Esophagus muscularis mucosa (tissue), 4 donors: ENCODE results near the gene ELOF1. TPM values are rescaled to one million over a fixed set of nuclear protein-coding genes. Genes with fewer than 3 reads are reported as not detected.

Experiments used
- DNase-seq: peaks from one replicate; pipeline ENCODE4 v3.0.0-alpha.2; 2017; ENCODE audit errors: extremely low spot score
- H3K27ac ChIP-seq, 4 donors: fragments of 200-600 bp; sonication (generic); replicated peaks in 1 of 4; 1 replicate in 3 of 4; 2 replicates in 1 of 4; pipeline ENCODE4 v1.5.1; 2016 to 2019; ENCODE audit warnings: mild to moderate bottlenecking in 1 of 4
- H3K27me3 ChIP-seq, 4 donors: fragments of 200-600 bp; sonication (generic); one replicate each; pipeline versions ENCODE4 v1.5.1 to v1.6.0; 2016 to 2019
- H3K36me3 ChIP-seq, 4 donors: fragments of 200-600 bp; sonication (generic); one replicate each; pipeline ENCODE4 v1.5.1; 2016 to 2019
- H3K4me1 ChIP-seq, 4 donors: fragments of 200-600 bp; sonication (generic); one replicate each; pipeline ENCODE4 v1.5.1; 2016 to 2019
- H3K4me3 ChIP-seq, 4 donors: fragments of 200-600 bp; sonication (generic); 1 replicate in 2 of 4; 2 replicates in 2 of 4; pipeline ENCODE4 v1.5.1; 2016 to 2019; ENCODE audit warnings: mild to moderate bottlenecking in 4 of 4, moderate library complexity in 1 of 4
- H3K9me3 ChIP-seq, 4 donors: fragments of 200-600 bp; sonication (generic); 1 replicate in 3 of 4; 2 replicates in 1 of 4; pipeline ENCODE4 v1.5.1; 2016 to 2019
- EP300 ChIP-seq: sonication (generic); formaldehyde crosslinking; IDR thresholded peaks from one replicate; pipeline ENCODE4 v1.6.1; 2017; ENCODE audit warnings: antibody characterized with exemption
- POLR2A ChIP-seq: fragments of 450-650 bp; IDR thresholded peaks from one replicate; pipeline ENCODE4 v1.6.1; 2017; ENCODE audit warnings: antibody characterized with exemption, moderate library complexity, mild to moderate bottlenecking, low read depth
- POLR2AphosphoS5 ChIP-seq, 2 donors: sonication (generic); formaldehyde crosslinking; IDR thresholded peaks; one replicate each; pipeline ENCODE4 v1.6.1; 2017; ENCODE audit warnings: antibody characterized with exemption in 2 of 2
- WGBS: methylation state at CpG from one replicate; pipeline ENCODE4 v1.1.5; 2018; 5-methylcytosine and 5-hydroxymethylcytosine counted together
- intact Hi-C: fragments of 100-400 bp; cut with DNase I; formaldehyde crosslinking; loops from one replicate; pipeline ENCODE4 v1.15.1; 2023
- total RNA-seq, 4 donors: library from RNA; depleted of rRNA; stranded (reverse); fragments of >200 nt; gene quantifications; one replicate each; pipeline versions ENCODE4 v1.1.0 to v1.2.1, GENCODE V29; 2016
- TF ChIP-seq, protein P1 (sequence below), 3 experiments: fragments of 200-600 bp in 2 of 3; fragments of 450-650 bp in 1 of 3; sonication (generic) in 2 of 3; IDR thresholded peaks; one replicate each; pipeline ENCODE4 v1.5.1; 2017 to 2019; ENCODE audit warnings: antibody characterized with exemption in 3 of 3, mild to moderate bottlenecking in 2 of 3, moderate library complexity in 1 of 3

The ELOF1 gene
- total RNA-seq, 4 donors from 2014 or later: 27.0 to 39.1 (median 30.5) TPM

DNA sequence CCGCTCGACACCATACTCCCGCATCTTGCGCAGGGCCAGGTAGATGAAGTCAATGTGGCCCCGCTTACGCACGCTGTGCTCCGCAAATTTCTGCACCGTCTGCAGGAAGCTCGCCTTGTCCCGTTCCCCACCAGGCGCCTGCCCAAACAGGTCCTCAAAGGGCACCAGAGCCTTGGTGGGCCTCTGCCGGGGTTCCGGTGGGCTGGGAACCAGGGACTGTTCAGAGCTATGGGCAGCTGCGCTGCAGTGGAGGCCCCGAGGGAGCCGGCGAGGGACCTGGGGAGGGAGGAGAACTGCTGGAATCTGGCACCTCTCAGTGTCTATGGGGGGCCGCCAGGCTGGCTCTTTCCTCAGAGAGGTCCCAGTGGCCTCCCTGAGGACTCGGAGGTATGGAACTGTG, 45.1 kb downstream of the ELOF1 start:
- peaks cover 18 to 93% (median 83%) of the 10 kb centered on the region in 4 donors for H3K36me3 ChIP-seq
- WGBS: 85% methylated on average over 2 of the region's 20 CpGs
- TF ChIP-seq POLR2A (no peak), EP300 (no peak), POLR2AphosphoS5 (IDR thresholded peaks at IDR 0.05) (no peak)
- TF ChIP-seq, protein P1, sequence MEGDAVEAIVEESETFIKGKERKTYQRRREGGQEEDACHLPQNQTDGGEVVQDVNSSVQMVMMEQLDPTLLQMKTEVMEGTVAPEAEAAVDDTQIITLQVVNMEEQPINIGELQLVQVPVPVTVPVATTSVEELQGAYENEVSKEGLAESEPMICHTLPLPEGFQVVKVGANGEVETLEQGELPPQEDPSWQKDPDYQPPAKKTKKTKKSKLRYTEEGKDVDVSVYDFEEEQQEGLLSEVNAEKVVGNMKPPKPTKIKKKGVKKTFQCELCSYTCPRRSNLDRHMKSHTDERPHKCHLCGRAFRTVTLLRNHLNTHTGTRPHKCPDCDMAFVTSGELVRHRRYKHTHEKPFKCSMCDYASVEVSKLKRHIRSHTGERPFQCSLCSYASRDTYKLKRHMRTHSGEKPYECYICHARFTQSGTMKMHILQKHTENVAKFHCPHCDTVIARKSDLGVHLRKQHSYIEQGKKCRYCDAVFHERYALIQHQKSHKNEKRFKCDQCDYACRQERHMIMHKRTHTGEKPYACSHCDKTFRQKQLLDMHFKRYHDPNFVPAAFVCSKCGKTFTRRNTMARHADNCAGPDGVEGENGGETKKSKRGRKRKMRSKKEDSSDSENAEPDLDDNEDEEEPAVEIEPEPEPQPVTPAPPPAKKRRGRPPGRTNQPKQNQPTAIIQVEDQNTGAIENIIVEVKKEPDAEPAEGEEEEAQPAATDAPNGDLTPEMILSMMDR (IDR thresholded peaks at IDR 0.05): no peak

DNA sequence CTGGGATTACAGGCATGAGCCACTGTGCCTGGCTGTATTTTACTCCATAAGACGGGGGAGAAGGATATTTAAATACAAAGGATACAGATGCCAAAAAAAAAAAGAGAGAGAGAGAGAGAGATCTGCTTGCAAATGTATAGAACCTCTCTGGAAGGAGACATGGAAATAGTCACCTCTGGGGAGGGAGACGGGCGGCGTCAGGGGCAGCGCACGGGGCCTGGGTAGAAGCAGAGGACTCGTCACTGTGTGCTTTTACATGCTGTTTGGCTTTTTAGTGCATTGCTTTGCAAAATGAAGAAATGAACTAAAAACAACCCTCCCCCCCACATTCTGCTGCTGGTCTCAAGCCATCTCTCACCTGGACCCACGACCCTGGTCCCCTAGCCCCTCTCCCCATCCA, 48.6 kb downstream of the ELOF1 start:
- 94% methylated on average over 8 of the region's 8 CpGs for WGBS
- H3K27ac ChIP-seq: no peak overlapping the region
- H3K4me3 ChIP-seq: no peak overlapping the region
- no peaks in the 10 kb centered on the region for H3K9me3 ChIP-seq
- no peak for DNase-seq
- intact Hi-C loops: no loop called here
- H3K27me3 ChIP-seq: no peaks in the 10 kb centered on the region
- TF ChIP-seq EP300: no peak
- TF ChIP-seq, protein P1 (IDR thresholded peaks at IDR 0.05): no peak
- no peak for TF ChIP-seq POLR2AphosphoS5 (IDR thresholded peaks at IDR 0.05)
- TF ChIP-seq POLR2A: no peak
- peaks cover 18 to 63% (median 49%) of the 10 kb centered on the region in 4 donors for H3K36me3 ChIP-seq
- peaks cover 6 to 10% (median 9%) of the 10 kb centered on the region in 4 donors for H3K4me1 ChIP-seq

More for the DNA sequence above, 45.1 kb downstream of the ELOF1 start:
- Histone ChIP-seq H3K27ac (no peak overlapping the region), H3K4me3 (no peak overlapping the region), H3K4me1 (no peaks in the 10 kb centered on the region), H3K9me3 (no peaks in the 10 kb centered on the region), H3K27me3 (no peaks in the 10 kb centered on the region)
- no peak for DNase-seq
- intact Hi-C loops: no loop called here

DNA sequence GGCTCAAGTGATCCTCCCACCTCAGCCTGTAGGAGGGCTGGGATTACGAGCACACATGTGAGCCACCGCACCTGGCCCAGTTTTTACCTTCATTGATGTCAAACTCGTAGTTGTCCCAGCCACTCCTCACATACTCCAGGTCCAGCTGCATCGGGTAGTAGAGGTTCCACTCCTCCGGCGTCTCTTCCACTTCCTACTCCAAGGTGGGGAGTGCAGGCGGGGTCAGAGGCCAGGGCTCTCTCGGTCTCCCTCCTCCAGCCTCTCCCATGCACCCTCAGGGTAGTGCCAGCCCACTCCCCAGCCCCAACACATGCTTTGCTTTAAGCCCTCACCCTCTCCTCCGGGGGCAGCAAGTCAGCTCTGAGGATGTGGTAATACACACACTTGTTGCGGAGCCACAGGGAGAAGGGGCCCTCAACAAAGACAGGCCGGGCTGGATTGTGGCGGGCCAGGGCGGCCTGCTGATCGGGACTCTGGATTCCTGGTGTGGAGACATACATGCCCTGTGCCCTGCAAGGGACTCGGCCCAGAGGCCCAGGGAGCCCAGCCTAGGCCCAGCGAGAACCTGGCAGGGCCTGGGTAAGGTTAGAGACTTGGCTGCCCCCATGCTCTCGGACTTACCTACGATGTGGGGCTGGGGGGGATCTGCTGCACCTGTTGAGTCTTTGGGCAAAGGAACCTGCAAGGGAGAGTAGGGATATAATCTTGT, 51.5 kb downstream of the ELOF1 start:
- Histone ChIP-seq H3K36me3 (peaks cover 10 to 42% (median 28%) of the 10 kb centered on the region in 4 donors), H3K27ac (no peak overlapping the region), H3K4me1 (peaks cover 6 to 21% (median 14%) of the 10 kb centered on the region in 4 donors), H3K4me3 (no peak overlapping the region), H3K27me3 (no peaks in the 10 kb centered on the region), H3K9me3 (no peaks in the 10 kb centered on the region)
- intact Hi-C loops: loop anchor here (10.0 kb wide), 1 partner anchor 73 kb away; the partner anchor contains the start of genes ODAD3 and PRKCSH
- DNase-seq: no peak
- no peak for TF ChIP-seq POLR2A
- TF ChIP-seq, protein P1 (IDR thresholded peaks at IDR 0.05): no peak
- no peak for TF ChIP-seq POLR2AphosphoS5 (IDR thresholded peaks at IDR 0.05)
- TF ChIP-seq EP300: no peak
- 87% methylated on average over 11 of the region's 18 CpGs for WGBS

DNA sequence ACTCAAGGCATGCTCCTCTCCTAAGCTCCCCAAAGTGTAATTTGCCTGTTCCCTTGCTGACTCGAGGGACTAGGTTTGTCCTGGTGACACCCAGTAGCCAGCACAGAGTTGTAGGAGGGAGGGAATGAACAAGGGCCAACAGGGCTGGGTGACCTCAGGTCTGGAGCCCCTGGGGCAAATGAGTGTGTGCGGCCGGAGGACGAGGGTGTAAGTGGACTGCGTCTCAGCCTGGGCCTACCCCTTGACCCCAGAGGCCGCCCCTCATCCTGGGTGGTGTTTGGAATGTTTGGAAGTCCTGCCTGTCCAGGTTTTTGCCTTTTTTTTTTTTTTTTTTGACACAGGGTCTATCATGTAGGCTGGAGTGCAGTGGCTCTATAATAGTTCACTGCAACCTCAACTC, 52.1 kb downstream of the ELOF1 start:
- Histone ChIP-seq H3K4me1 (peaks cover 6 to 21% (median 14%) of the 10 kb centered on the region in 4 donors), H3K4me3 (no peak overlapping the region), H3K27me3 (no peaks in the 10 kb centered on the region), H3K27ac (no peak overlapping the region), H3K36me3 (peaks cover 4 to 42% (median 25%) of the 10 kb centered on the region in 4 donors), H3K9me3 (no peaks in the 10 kb centered on the region)
- no peak for DNase-seq
- 86% methylated on average over 3 of the region's 6 CpGs for WGBS
- TF ChIP-seq, protein P1 (IDR thresholded peaks at IDR 0.05): no peak
- no peak for TF ChIP-seq POLR2AphosphoS5 (IDR thresholded peaks at IDR 0.05)
- no peak for TF ChIP-seq EP300
- no peak for TF ChIP-seq POLR2A
- intact Hi-C loops: loop anchor here (10.0 kb wide), 1 partner anchor 72 kb away; the partner anchor contains the start of genes ODAD3 and PRKCSH
